ENCODE data around the gene FAF1. TPM values are rescaled to one million over a fixed set of nuclear protein-coding genes. Genes with fewer than 3 reads are reported as not detected.

The FAF1 gene
- total RNA-seq, 2 donors from 2014 or later: 25.5 to 68.6 TPM

- Histone ChIP-seq H3K9me3 (no peaks in the 10 kb centered on the region), H3K27ac (no peak overlapping the region), H3K4me3 (no peak overlapping the region), H3K4me1 (ENCODE audit: control insufficient read depth in 1 of 2, low read depth in 2 of 2) (peaks cover 0 to 17% of the 10 kb centered on the region in 2 donors), H3K27me3 (replicated peaks; ENCODE audit: insufficient read depth) (no peaks in the 10 kb centered on the region), H3K36me3 (no peaks in the 10 kb centered on the region)
- TF ChIP-seq, protein P1, sequence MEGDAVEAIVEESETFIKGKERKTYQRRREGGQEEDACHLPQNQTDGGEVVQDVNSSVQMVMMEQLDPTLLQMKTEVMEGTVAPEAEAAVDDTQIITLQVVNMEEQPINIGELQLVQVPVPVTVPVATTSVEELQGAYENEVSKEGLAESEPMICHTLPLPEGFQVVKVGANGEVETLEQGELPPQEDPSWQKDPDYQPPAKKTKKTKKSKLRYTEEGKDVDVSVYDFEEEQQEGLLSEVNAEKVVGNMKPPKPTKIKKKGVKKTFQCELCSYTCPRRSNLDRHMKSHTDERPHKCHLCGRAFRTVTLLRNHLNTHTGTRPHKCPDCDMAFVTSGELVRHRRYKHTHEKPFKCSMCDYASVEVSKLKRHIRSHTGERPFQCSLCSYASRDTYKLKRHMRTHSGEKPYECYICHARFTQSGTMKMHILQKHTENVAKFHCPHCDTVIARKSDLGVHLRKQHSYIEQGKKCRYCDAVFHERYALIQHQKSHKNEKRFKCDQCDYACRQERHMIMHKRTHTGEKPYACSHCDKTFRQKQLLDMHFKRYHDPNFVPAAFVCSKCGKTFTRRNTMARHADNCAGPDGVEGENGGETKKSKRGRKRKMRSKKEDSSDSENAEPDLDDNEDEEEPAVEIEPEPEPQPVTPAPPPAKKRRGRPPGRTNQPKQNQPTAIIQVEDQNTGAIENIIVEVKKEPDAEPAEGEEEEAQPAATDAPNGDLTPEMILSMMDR (IDR thresholded peaks at IDR 0.05): no peak
- no peak for ATAC-seq (ENCODE audit: insufficient number of reproducible peaks, low FRiP score, low read depth)
- DNase-seq (ENCODE audit: low spot score): no peak
Observed at GRCh38 chr1:50705699-50706098, 254.4 kb downstream of the FAF1 start.

GRCh38 chr1:50705041-50705440, 255.0 kb downstream of the FAF1 start:
- no peaks in the 10 kb centered on the region for H3K36me3 ChIP-seq
- TF ChIP-seq, protein P1 (IDR thresholded peaks at IDR 0.05): no peak
- H3K4me3 ChIP-seq: no peak overlapping the region

DNA sequence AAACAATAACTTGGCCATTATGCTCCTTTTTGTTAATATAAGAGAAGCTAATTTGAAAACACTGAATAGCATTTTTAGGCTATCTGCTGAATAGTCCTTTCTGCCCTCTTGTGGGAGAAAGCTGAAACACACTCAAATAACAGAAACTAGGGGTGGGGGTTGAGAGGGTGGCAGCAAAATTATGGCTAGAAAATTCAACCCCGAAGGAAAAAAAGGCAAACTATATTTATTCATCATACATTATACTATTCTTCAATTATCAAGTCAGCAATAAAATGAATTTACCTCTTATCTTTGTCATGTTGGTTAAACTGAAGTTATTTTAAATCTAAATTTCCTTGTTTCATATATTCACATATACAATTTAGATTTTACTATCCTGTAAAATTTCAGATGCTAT, 255.9 kb downstream of the FAF1 start:
- ATAC-seq (ENCODE audit: insufficient number of reproducible peaks, low FRiP score, low read depth) (no peak), DNase-seq (ENCODE audit: low spot score) (no peak)
- H3K27me3 ChIP-seq (replicated peaks; ENCODE audit: insufficient read depth): no peaks in the 10 kb centered on the region
- H3K9me3 ChIP-seq: no peaks in the 10 kb centered on the region
- no peak overlapping the region for H3K27ac ChIP-seq
- no peak overlapping the region for H3K4me3 ChIP-seq
- H3K36me3 ChIP-seq: no peaks in the 10 kb centered on the region
- H3K4me1 ChIP-seq (ENCODE audit: control insufficient read depth in 1 of 2, low read depth in 2 of 2): peaks cover 0 to 17% of the 10 kb centered on the region in 2 donors
- TF ChIP-seq, protein P1 (IDR thresholded peaks at IDR 0.05): peak; percentile 63

More at GRCh38 chr1:50705041-50705440, 255.0 kb downstream of the FAF1 start:
- Histone ChIP-seq H3K9me3 (no peaks in the 10 kb centered on the region), H3K4me1 (ENCODE audit: control insufficient read depth in 1 of 2, low read depth in 2 of 2) (peaks cover 0 to 17% of the 10 kb centered on the region in 2 donors), H3K27ac (no peak overlapping the region), H3K27me3 (replicated peaks; ENCODE audit: insufficient read depth) (no peaks in the 10 kb centered on the region)
- DNase-seq (ENCODE audit: low spot score): no peak
- ATAC-seq (ENCODE audit: insufficient number of reproducible peaks, low FRiP score, low read depth): no peak

- H3K4me3 ChIP-seq: no peak overlapping the region
- H3K36me3 ChIP-seq: no peaks in the 10 kb centered on the region
- no peak for DNase-seq (ENCODE audit: low spot score)
- H3K9me3 ChIP-seq: no peaks in the 10 kb centered on the region
- H3K27me3 ChIP-seq (replicated peaks; ENCODE audit: insufficient read depth): no peaks in the 10 kb centered on the region
- ATAC-seq (ENCODE audit: insufficient number of reproducible peaks, low FRiP score, low read depth): no peak
- peaks cover 0 to 17% of the 10 kb centered on the region in 2 donors for H3K4me1 ChIP-seq (ENCODE audit: control insufficient read depth in 1 of 2, low read depth in 2 of 2)
- TF ChIP-seq, protein P1 (IDR thresholded peaks at IDR 0.05): no peak
- no peak overlapping the region for H3K27ac ChIP-seq
Observed at GRCh38 chr1:50703240-50703639, 256.8 kb downstream of the FAF1 start.

DNA sequence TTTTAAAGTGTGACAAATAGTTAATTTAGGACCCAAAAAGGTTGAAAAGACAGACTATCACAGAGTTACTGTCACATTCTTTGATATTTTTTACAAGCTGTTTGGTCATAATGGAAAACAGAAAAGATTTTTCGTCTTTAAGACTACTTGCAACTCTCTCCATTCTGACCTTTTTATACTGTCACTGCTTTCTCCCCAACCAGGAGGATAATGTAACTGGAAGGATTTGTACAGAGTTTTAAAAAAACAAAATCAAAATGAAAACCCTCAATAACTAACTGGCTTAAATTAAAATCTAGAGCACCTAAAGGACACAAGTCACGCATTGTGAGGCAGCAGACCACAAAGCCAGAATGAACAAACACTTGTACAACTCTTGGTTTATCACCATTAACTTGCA, 257.7 kb downstream of the FAF1 start:
- DNase-seq (ENCODE audit: low spot score): no peak
- H3K9me3 ChIP-seq: no peaks in the 10 kb centered on the region
- TF ChIP-seq, protein P1 (IDR thresholded peaks at IDR 0.05): no peak

More for the DNA sequence above, 257.7 kb downstream of the FAF1 start:
- no peaks in the 10 kb centered on the region for H3K36me3 ChIP-seq
- peaks cover 0 to 17% of the 10 kb centered on the region in 2 donors for H3K4me1 ChIP-seq (ENCODE audit: control insufficient read depth in 1 of 2, low read depth in 2 of 2)
- H3K4me3 ChIP-seq: no peak overlapping the region
- H3K27ac ChIP-seq: no peak overlapping the region
- no peaks in the 10 kb centered on the region for H3K27me3 ChIP-seq (replicated peaks; ENCODE audit: insufficient read depth)
- ATAC-seq (ENCODE audit: insufficient number of reproducible peaks, low FRiP score, low read depth): no peak

Data from thoracic aorta (tissue), 2 donors.